Prostate gland (tissue), 2 donors: ENCODE data around the gene SPATA2. TPM values are rescaled to one million over a fixed set of nuclear protein-coding genes. Genes with fewer than 3 reads are reported as not detected.

Experiments
- DNase-seq: peaks from one replicate; pipeline ENCODE4 v3.0.0-alpha.2; 2019; ENCODE audit warnings: low spot score
- H3K27ac ChIP-seq, 2 donors: fragments of 200-600 bp; sonication (generic); 2 replicates each; pipeline ENCODE4 v1.5.1; 2017 to 2019
- H3K27me3 ChIP-seq: fragments of 200-600 bp; sonication (generic); replicated peaks from 2 replicates; pipeline ENCODE4 v1.5.1; 2019; ENCODE audit not compliant: insufficient read depth
- H3K36me3 ChIP-seq, 2 donors: fragments of 200-600 bp; sonication (generic); 1 replicate in 1 of 2; 2 replicates in 1 of 2; pipeline versions ENCODE4 v1.5.1 to v1.8.1; 2017 to 2019
- H3K4me1 ChIP-seq: fragments of 200-600 bp; sonication (generic); replicated peaks from 2 replicates; pipeline ENCODE4 v1.5.1; 2019
- H3K4me3 ChIP-seq, 2 donors: fragments of 200-600 bp; sonication (generic); 2 replicates each; pipeline ENCODE4 v1.5.1; 2017 to 2019
- H3K9me3 ChIP-seq: fragments of 200-600 bp; sonication (generic); 2 replicates; pipeline ENCODE4 v1.5.1; 2017
- CTCF ChIP-seq, 4 experiments: fragments of 200-600 bp in 2 of 4; fragments of 450-650 bp in 2 of 4; sonication (generic) in 2 of 4; IDR thresholded peaks; 1 replicate in 3 of 4; 2 replicates in 1 of 4; pipeline ENCODE4 v1.5.1; 2016 to 2019; ENCODE audit warnings: antibody characterized with exemption in 4 of 4, mild to moderate bottlenecking in 2 of 4, moderate library complexity in 2 of 4
- POLR2A ChIP-seq: fragments of 450-650 bp; IDR thresholded peaks from one replicate; pipeline ENCODE4 v1.6.1; 2016; ENCODE audit warnings: antibody characterized with exemption, mild to moderate bottlenecking
- POLR2AphosphoS5 ChIP-seq: sonication (generic); formaldehyde crosslinking; IDR thresholded peaks from one replicate; pipeline ENCODE4 v1.6.1; 2017; ENCODE audit warnings: antibody characterized with exemption
- WGBS: methylation state at CpG from one replicate; pipeline ENCODE4 v1.1.5; 2018; 5-methylcytosine and 5-hydroxymethylcytosine counted together
- intact Hi-C: fragments of 100-400 bp; cut with DNase I; formaldehyde crosslinking; loops from one replicate; pipeline ENCODE4 v1.14.2; 2022
- total RNA-seq, 2 donors: library from RNA; depleted of rRNA; stranded (reverse); fragments of >200 nt; gene quantifications; one replicate each; pipeline ENCODE4 v1.1.0, GENCODE V29; 2016

Gene SPATA2
- total RNA-seq, 2 donors from 2014 or later: 9.2 to 15.2 TPM

GRCh38 chr20:49908258-49908565 is 7.1 kb downstream of the SPATA2 start:
- intact Hi-C loops: no loop called here
- 91% methylated on average over 11 of the region's 11 CpGs for WGBS
- Histone ChIP-seq H3K9me3 (no peaks in the 10 kb centered on the region), H3K4me1 (peaks cover 9% of the 10 kb centered on the region), H3K4me3 (no peak overlapping the region), H3K36me3 (peaks cover 0 to 6% of the 10 kb centered on the region in 2 donors), H3K27ac (peak overlapping the region in 1 of 2 donors; percentile 66), H3K27me3 (no peaks in the 10 kb centered on the region)
- DNase-seq: no peak
- TF ChIP-seq POLR2A (no peak), CTCF (IDR thresholded peaks at IDR 0.05) (peak in 1 of 4 experiments; percentile 35), POLR2AphosphoS5 (no peak)

GRCh38 chr20:49907405-49908257 is 7.7 kb downstream of the SPATA2 start:
- no peaks in the 10 kb centered on the region for H3K9me3 ChIP-seq
- 90% methylated on average over 19 of the region's 19 CpGs for WGBS
- peak overlapping the region in 1 of 2 donors; percentile 21 for H3K27ac ChIP-seq
- no peak for TF ChIP-seq POLR2AphosphoS5
- no peak for TF ChIP-seq CTCF (IDR thresholded peaks at IDR 0.05)
- TF ChIP-seq POLR2A: no peak
- no peaks in the 10 kb centered on the region for H3K27me3 ChIP-seq
- H3K36me3 ChIP-seq: peaks cover 0 to 6% of the 10 kb centered on the region in 2 donors
- H3K4me3 ChIP-seq: no peak overlapping the region
- intact Hi-C loops: no loop called here
- DNase-seq: no peak
- peaks cover 9% of the 10 kb centered on the region for H3K4me1 ChIP-seq

GRCh38 chr20:49906615-49907154 is 8.6 kb downstream of the SPATA2 start:
- Histone ChIP-seq H3K27me3 (no peaks in the 10 kb centered on the region), H3K4me1 (peaks cover 13% of the 10 kb centered on the region), H3K27ac (no peak overlapping the region), H3K36me3 (peaks cover 0 to 6% of the 10 kb centered on the region in 2 donors), H3K9me3 (no peaks in the 10 kb centered on the region), H3K4me3 (no peak overlapping the region)
- TF ChIP-seq POLR2A (no peak), CTCF (IDR thresholded peaks at IDR 0.05) (no peak), POLR2AphosphoS5 (no peak)
- 92% methylated on average over 15 of the region's 15 CpGs for WGBS
- intact Hi-C loops: no loop called here
- DNase-seq: no peak

- Histone ChIP-seq H3K9me3 (no peaks in the 10 kb centered on the region), H3K36me3 (peaks cover 0 to 6% of the 10 kb centered on the region in 2 donors), H3K4me1 (peaks cover 19% of the 10 kb centered on the region), H3K27ac (no peak overlapping the region), H3K27me3 (no peaks in the 10 kb centered on the region), H3K4me3 (no peak overlapping the region)
- DNase-seq: no peak
- 95% methylated on average over 37 of the region's 37 CpGs for WGBS
- no peak for TF ChIP-seq CTCF (IDR thresholded peaks at IDR 0.05)
- no peak for TF ChIP-seq POLR2A
- TF ChIP-seq POLR2AphosphoS5: no peak
- intact Hi-C loops: no loop called here
Observed at GRCh38 chr20:49906101-49906604, 9.2 kb downstream of the SPATA2 start.
